H9 (cell line): ENCODE measurements around the gene GNA12. TPM values are rescaled to one million over a fixed set of nuclear protein-coding genes. Genes with fewer than 3 reads are reported as not detected.
A peak's percentile ranks its signal among the peaks of the same experiment; 100 is the strongest.

Experiments
- DNase-seq: peaks from one replicate; pipeline ENCODE4 v3.0.0-alpha.2; 2017
- H2AFZ ChIP-seq: one replicate; pipeline ENCODE4 v1.6.1; 2013; ENCODE audit warnings: mild to moderate bottlenecking, low read length, control low read depth, moderate library complexity
- H2AK5ac ChIP-seq: 2 replicates; pipeline ENCODE4 v1.6.1; 2013; ENCODE audit warnings: low read length, control low read depth, mixed read lengths; ENCODE audit not compliant: insufficient read length
- H2BK120ac ChIP-seq: one replicate; pipeline ENCODE4 v1.6.1; 2013; ENCODE audit warnings: low read depth, mild to moderate bottlenecking, low read length, control low read depth, inconsistent platforms; ENCODE audit not compliant: poor library complexity, severe bottlenecking
- H2BK12ac ChIP-seq: 2 replicates; pipeline ENCODE4 v1.6.1; 2013; ENCODE audit warnings: low read length, control low read depth, mixed read lengths, low read depth; ENCODE audit not compliant: insufficient read length
- H2BK15ac ChIP-seq: 2 replicates; pipeline ENCODE4 v1.6.1; 2013; ENCODE audit warnings: low read depth, low read length, control low read depth
- H2BK20ac ChIP-seq: one replicate; pipeline ENCODE4 v1.6.1; 2013; ENCODE audit warnings: low read depth, mild to moderate bottlenecking, low read length, control low read depth, inconsistent platforms; ENCODE audit not compliant: poor library complexity, severe bottlenecking
- H2BK5ac ChIP-seq: 2 replicates; pipeline ENCODE4 v1.6.1; 2013; ENCODE audit warnings: low read length, control low read depth, mixed read lengths; ENCODE audit not compliant: insufficient read length
- H3K14ac ChIP-seq: 2 replicates; pipeline ENCODE4 v1.6.1; 2013; ENCODE audit warnings: low read length, control low read depth; ENCODE audit not compliant: insufficient read depth
- H3K18ac ChIP-seq: 2 replicates; pipeline ENCODE4 v1.6.1; 2013; ENCODE audit warnings: low read depth, mild to moderate bottlenecking, mixed read lengths, low read length, control low read depth; ENCODE audit not compliant: insufficient read length
- H3K23ac ChIP-seq: 2 replicates; pipeline ENCODE4 v1.6.1; 2013; ENCODE audit warnings: low read length, control low read depth, mixed read lengths, low read depth; ENCODE audit not compliant: insufficient read length
- H3K23me2 ChIP-seq: 2 replicates; pipeline ENCODE4 v1.6.1; 2013; ENCODE audit warnings: low read depth, mild to moderate bottlenecking, mixed read lengths, low read length, control low read depth; ENCODE audit not compliant: insufficient read length, poor library complexity, severe bottlenecking
- H3K27ac ChIP-seq: 2 replicates; pipeline ENCODE4 v1.5.1; 2013; ENCODE audit warnings: low read length, control low read depth, mixed read lengths, low read depth; ENCODE audit not compliant: insufficient read length
- H3K27me3 ChIP-seq: 2 replicates; pipeline ENCODE4 v1.6.1; 2013; ENCODE audit warnings: low read length, control low read depth, inconsistent platforms; ENCODE audit not compliant: insufficient read depth
- H3K4ac ChIP-seq: 2 replicates; pipeline ENCODE4 v1.6.1; 2013; ENCODE audit warnings: low read depth, mild to moderate bottlenecking, control low read depth, inconsistent platforms, low read length, moderate library complexity
- H3K4me1 ChIP-seq: 2 replicates; pipeline ENCODE4 v1.6.1; 2013; ENCODE audit warnings: low read length, control low read depth, inconsistent platforms; ENCODE audit not compliant: insufficient read depth
- H3K4me2 ChIP-seq: 2 replicates; pipeline ENCODE4 v1.6.1; 2013; ENCODE audit warnings: low read length, control low read depth, mixed read lengths; ENCODE audit not compliant: insufficient read length, insufficient read depth
- H3K56ac ChIP-seq: 2 replicates; pipeline ENCODE4 v1.6.1; 2013; ENCODE audit warnings: low read depth, mild to moderate bottlenecking, mixed read lengths, low read length, control low read depth; ENCODE audit not compliant: insufficient read length
- H3K79me1 ChIP-seq: 2 replicates; pipeline ENCODE4 v1.6.1; 2013; ENCODE audit warnings: low read depth, mild to moderate bottlenecking, moderate library complexity, low read length, control low read depth, inconsistent platforms; ENCODE audit not compliant: insufficient read depth, poor library complexity, severe bottlenecking
- H3K79me2 ChIP-seq: 2 replicates; pipeline ENCODE4 v1.6.1; 2013; ENCODE audit warnings: low read length, control low read depth, inconsistent platforms; ENCODE audit not compliant: insufficient read depth
- H3K9ac ChIP-seq: 2 replicates; pipeline ENCODE4 v1.6.1; 2013; ENCODE audit warnings: low read length, control low read depth, mixed read lengths; ENCODE audit not compliant: insufficient read length; ENCODE audit errors: extremely low read depth
- H3K9me3 ChIP-seq: one replicate; pipeline ENCODE4 v1.6.1; 2013; ENCODE audit warnings: low read depth, low read length, inconsistent platforms; ENCODE audit not compliant: control insufficient read depth
- H3T11ph ChIP-seq: one replicate; pipeline ENCODE4 v1.6.1; 2013; ENCODE audit warnings: mild to moderate bottlenecking, low read length, control low read depth, inconsistent platforms
- H4K20me1 ChIP-seq: one replicate; pipeline ENCODE4 v1.6.1; 2013; ENCODE audit not compliant: control insufficient read depth, insufficient read length, insufficient read depth
- H4K5ac ChIP-seq: 2 replicates; pipeline ENCODE4 v1.6.1; 2013; ENCODE audit warnings: low read depth, mild to moderate bottlenecking, mixed read lengths, low read length, control low read depth; ENCODE audit not compliant: insufficient read length
- H4K8ac ChIP-seq: replicated peaks from 2 replicates; pipeline ENCODE4 v1.6.1; 2013; ENCODE audit warnings: low read length, control low read depth, mixed read lengths, low read depth; ENCODE audit not compliant: insufficient read length
- H4K91ac ChIP-seq: 2 replicates; pipeline ENCODE4 v1.6.1; 2013; ENCODE audit warnings: low read depth, mild to moderate bottlenecking, moderate library complexity, mixed read lengths, low read length, control low read depth; ENCODE audit not compliant: insufficient read length
- H3K27ac Mint-ChIP-seq, 3 experiments: 2 replicates in 2 of 3; 3 replicates in 1 of 3; pipeline ENCODE4 v1.8.0; 2020 to 2021; ENCODE audit warnings: mixed read lengths in 3 of 3, mild to moderate bottlenecking in 1 of 3, moderate library complexity in 1 of 3
- H3K27me3 Mint-ChIP-seq: 2 replicates; pipeline ENCODE4 v1.8.0; 2021; ENCODE audit warnings: low read depth, mild to moderate bottlenecking, moderate library complexity, mixed read lengths
- H3K36me3 Mint-ChIP-seq, 3 experiments: 2 replicates in 2 of 3; 3 replicates in 1 of 3; pipeline ENCODE4 v1.8.0; 2020 to 2021; ENCODE audit warnings: low read depth in 3 of 3, mixed read lengths in 3 of 3; ENCODE audit not compliant: insufficient read depth in 1 of 3
- H3K4me1 Mint-ChIP-seq, 2 experiments: 2 replicates each; pipeline ENCODE4 v1.8.0; 2020; ENCODE audit warnings: mixed read lengths in 2 of 2
- H3K4me3 Mint-ChIP-seq, 2 experiments: 2 replicates in 1 of 2; 3 replicates in 1 of 2; pipeline ENCODE4 v1.8.0; 2020 to 2021; ENCODE audit warnings: mild to moderate bottlenecking in 2 of 2, mixed read lengths in 2 of 2, moderate library complexity in 1 of 2
- H3K9me3 Mint-ChIP-seq, 2 experiments: 2 replicates in 1 of 2; 3 replicates in 1 of 2; pipeline ENCODE4 v1.8.0; 2020; ENCODE audit warnings: mild to moderate bottlenecking in 2 of 2, mixed read lengths in 2 of 2, moderate library complexity in 1 of 2
- WGBS: extraction: QIAGEN DNeasy Blood & Tissue Kit; methylation state at CpG from one replicate; pipeline ENCODE4 v1.1.7; 2013; ENCODE audit warnings: missing lambda C conversion rate, low lambda C conversion rate, mixed read lengths; ENCODE audit not compliant: insufficient read length; ENCODE audit errors: extremely low coverage; 5-methylcytosine and 5-hydroxymethylcytosine counted together
- total RNA-seq: library from RNA; stranded (reverse); gene quantifications from 2 replicates; pipeline ENCODE4 v1.2.1, GENCODE V29; 2021
- TF ChIP-seq, protein P1 (sequence below): fragments of 200-600 bp; sonication (generic); conservative IDR thresholded peaks from 3 replicates; pipeline ENCODE4 v1.8.0; 2021; ENCODE audit warnings: antibody characterized with exemption, mild to moderate bottlenecking

GNA12 gene
- total RNA-seq, 1 experiment from 2014 or later, result 60.2 TPM

DNA sequence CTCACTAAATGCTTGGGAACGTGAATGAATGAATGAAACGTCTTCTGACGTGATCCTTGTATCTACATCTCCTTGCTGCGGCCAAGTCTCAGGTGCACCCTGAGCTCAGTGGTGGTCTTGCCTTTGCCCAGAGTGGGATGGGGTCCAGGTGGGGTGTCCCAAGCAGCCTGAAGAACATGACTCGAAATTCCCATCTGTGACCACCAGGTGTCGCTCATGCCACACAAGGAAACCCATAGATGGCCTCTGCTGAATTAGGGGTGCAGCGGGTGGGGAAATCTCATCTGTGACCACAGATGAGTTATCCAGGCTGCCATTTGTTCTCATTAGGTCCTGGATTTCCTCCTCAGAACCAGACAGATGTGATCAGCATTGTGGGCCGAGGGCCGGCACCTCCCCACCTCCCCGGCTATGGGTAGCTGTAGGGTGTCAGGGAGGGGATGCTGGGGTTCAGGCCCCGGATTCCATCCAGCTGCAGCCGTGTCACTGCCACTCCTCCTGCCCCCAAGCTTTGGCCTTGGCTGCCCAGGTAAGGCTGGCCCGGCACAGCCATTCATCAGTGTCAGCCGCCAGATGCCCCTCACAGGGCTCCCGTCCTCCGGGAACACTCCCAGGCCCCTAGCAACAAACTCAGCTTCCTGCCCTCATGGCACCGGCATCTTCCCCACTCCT lies 21.0 kb upstream of the GNA12 start:
- Histone ChIP-seq H3K9me3 (no peaks in the 10 kb centered on the region), H3K23me2 (no peaks in the 10 kb centered on the region), H2AFZ (no peak overlapping the region), H3K27me3 (no peaks in the 10 kb centered on the region), H3K56ac (no peak overlapping the region), H3K4ac (no peak overlapping the region), H4K8ac (no peak overlapping the region), H2BK120ac (no peak overlapping the region), H2BK15ac (no peak overlapping the region), H3K23ac (no peak overlapping the region), H3K14ac (no peak overlapping the region), H3K4me1 (peaks cover under 1% of the 10 kb centered on the region; the same call in 1 of the 2 replicates), H3K79me1 (no peaks in the 10 kb centered on the region), H3T11ph (no peak overlapping the region), H4K20me1 (no peaks in the 10 kb centered on the region), H3K18ac (no peak overlapping the region), H3K4me2 (no peak overlapping the region), H4K5ac (no peak overlapping the region), H2BK20ac (no peak overlapping the region), H2BK5ac (no peak overlapping the region), H2BK12ac (no peak overlapping the region), H3K79me2 (no peaks in the 10 kb centered on the region), H4K91ac (no peak overlapping the region), H2AK5ac (no peak overlapping the region), H3K9ac (no peak overlapping the region), H3K27ac (no peak overlapping the region)
- DNase-seq, result peak; percentile 77
- peak overlapping the region in 2 of 3 experiments; percentile 47 to 71; a peak in 2 of 7 replicates for H3K27ac Mint-ChIP-seq
- H3K27me3 Mint-ChIP-seq, result no peaks in the 10 kb centered on the region
- H3K36me3 Mint-ChIP-seq, result no peaks in the 10 kb centered on the region
- no CpG with 5 or more reads among the region's 17 CpGs for WGBS
- peaks cover 15% of the 10 kb centered on the region in 2 experiments for H3K4me1 Mint-ChIP-seq
- H3K9me3 Mint-ChIP-seq, result no peaks in the 10 kb centered on the region
- TF ChIP-seq, protein P1, sequence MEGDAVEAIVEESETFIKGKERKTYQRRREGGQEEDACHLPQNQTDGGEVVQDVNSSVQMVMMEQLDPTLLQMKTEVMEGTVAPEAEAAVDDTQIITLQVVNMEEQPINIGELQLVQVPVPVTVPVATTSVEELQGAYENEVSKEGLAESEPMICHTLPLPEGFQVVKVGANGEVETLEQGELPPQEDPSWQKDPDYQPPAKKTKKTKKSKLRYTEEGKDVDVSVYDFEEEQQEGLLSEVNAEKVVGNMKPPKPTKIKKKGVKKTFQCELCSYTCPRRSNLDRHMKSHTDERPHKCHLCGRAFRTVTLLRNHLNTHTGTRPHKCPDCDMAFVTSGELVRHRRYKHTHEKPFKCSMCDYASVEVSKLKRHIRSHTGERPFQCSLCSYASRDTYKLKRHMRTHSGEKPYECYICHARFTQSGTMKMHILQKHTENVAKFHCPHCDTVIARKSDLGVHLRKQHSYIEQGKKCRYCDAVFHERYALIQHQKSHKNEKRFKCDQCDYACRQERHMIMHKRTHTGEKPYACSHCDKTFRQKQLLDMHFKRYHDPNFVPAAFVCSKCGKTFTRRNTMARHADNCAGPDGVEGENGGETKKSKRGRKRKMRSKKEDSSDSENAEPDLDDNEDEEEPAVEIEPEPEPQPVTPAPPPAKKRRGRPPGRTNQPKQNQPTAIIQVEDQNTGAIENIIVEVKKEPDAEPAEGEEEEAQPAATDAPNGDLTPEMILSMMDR, result peak; percentile 92
- H3K4me3 Mint-ChIP-seq, result no peak overlapping the region
